Measurements from ENCODE around the gene ABCB9. TPM values are rescaled to one million over a fixed set of nuclear protein-coding genes. Genes with fewer than 3 reads are reported as not detected.

Gene ABCB9
- total and polyA plus RNA-seq, 2 of the 8 experiments (the other 6 are each of a cell fraction or from before 2014, with no cell fraction given): 3.8 to 8.0 TPM

DNA sequence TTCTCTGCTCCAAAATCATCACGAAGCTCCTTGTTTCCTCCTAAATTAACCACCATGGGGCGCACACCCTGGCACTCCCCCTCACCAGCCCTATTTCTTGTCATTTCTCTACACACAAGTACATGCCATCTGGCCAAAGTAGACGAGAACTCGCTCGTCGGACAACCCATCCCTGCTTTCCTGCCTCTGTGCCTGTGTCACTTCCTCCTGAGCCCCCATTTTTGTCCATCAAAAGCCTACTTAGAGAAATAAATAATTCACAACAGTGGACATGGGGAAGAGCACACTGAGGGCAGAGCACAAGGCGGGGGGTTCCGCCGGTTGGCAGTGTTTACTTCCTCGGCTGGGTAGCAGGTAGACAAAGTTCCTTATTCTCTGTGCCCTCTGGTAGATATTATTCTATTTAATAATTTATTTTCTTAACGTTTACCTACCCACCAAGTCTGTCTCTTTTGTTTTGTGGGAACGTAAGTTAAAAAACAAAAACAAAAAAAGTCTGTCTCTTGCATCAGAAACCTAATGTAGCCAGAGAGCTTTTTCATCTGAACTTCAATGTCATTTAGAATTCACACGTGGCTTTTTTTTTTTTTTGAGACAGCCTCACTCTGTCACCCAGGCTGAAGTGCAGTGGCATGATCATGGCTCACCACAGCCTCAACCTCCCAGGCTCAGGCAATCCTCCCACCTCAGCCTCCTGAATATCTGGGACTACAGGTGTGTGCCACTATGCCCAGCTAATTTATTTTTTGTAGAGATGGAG lies 76.3 kb downstream of the ABCB9 start:
- Histone ChIP-seq H3K4me1 (replicated peaks in 1 of 4; ENCODE audit: control insufficient read depth in 3 of 4, insufficient read depth in 4 of 4, low read length in 3 of 4) (peaks cover 6 to 26% (median 14%) of the 10 kb centered on the region in 4 experiments), H2BK12ac (ENCODE audit: low read depth, low read length) (peak overlapping the region; percentile 2; the same call in 1 of the 2 replicates), H4K20me1 (replicated peaks in 1 of 2; ENCODE audit: control insufficient read depth in 1 of 2, insufficient read depth in 2 of 2, low read length in 2 of 2) (peaks cover 4 to 27% of the 10 kb centered on the region in 2 experiments), H3K56ac (replicated peaks; ENCODE audit: insufficient read length, low read depth, low read length) (no peak overlapping the region), H3K18ac (ENCODE audit: extremely low read depth, low read length) (no peak overlapping the region; the same call in 1 of the 2 replicates), H3K4me2 (ENCODE audit: insufficient read depth in 1 of 2, low read depth in 2 of 2, low read length in 2 of 2) (no peak overlapping the region; a peak in 1 of 4 replicates), H2AFZ (ENCODE audit: low read length) (no peak overlapping the region), H2BK5ac (ENCODE audit: low read depth, low read length) (no peak overlapping the region), H2BK20ac (ENCODE audit: low read length) (no peak overlapping the region), H3K14ac (ENCODE audit: insufficient read length) (no peak overlapping the region), H3K23ac (ENCODE audit: insufficient read length) (no peak overlapping the region), H3K27me3 (replicated peaks in 1 of 4; ENCODE audit: control insufficient read depth in 3 of 4, extremely low read depth in 1 of 4, insufficient read depth in 3 of 4, low read length in 3 of 4) (peaks cover 1 to 9% (median 7%) of the 10 kb centered on the region in 4 experiments), H4K5ac (ENCODE audit: insufficient read length, low read depth, low read length) (no peak overlapping the region), H4K8ac (ENCODE audit: extremely low read depth, insufficient read depth, low read length) (no peak overlapping the region), H2BK120ac (replicated peaks; ENCODE audit: low read depth, low read length) (no peak overlapping the region), H2BK15ac (ENCODE audit: low read length) (no peak overlapping the region), H2AK5ac (ENCODE audit: low read depth, low read length) (no peak overlapping the region), H3K4me3 (ENCODE audit: extremely low read depth in 1 of 4, insufficient read depth in 2 of 4, low read depth in 3 of 4, low read length in 4 of 4) (no peak overlapping the region), H3K9ac (replicated peaks in 1 of 4; ENCODE audit: extremely low read depth in 1 of 4, low read depth in 3 of 4, low read length in 3 of 4) (no peak overlapping the region), H3K23me2 (ENCODE audit: low read depth, low read length) (no peaks in the 10 kb centered on the region; the same call in 1 of the 2 replicates), H3K9me3 (ENCODE audit: insufficient read depth in 2 of 2, low read depth in 1 of 2, low read length in 1 of 2) (no peaks in the 10 kb centered on the region), H3K79me2 (ENCODE audit: control insufficient read depth in 1 of 2, insufficient read depth in 2 of 2, low read length in 2 of 2) (peaks cover 0 to 61% of the 10 kb centered on the region in 2 experiments; a peak in 3 of 4 replicates), H4K91ac (replicated peaks; ENCODE audit: insufficient read length, low read length) (no peak overlapping the region), H3K79me1 (ENCODE audit: low read depth, low read length) (peaks cover 5% of the 10 kb centered on the region; the same call in 1 of the 2 replicates), H3K4ac (replicated peaks; ENCODE audit: insufficient read length, low read depth, low read length) (no peak overlapping the region), H3K27ac (ENCODE audit: low read depth, low read length) (no peak overlapping the region), H3K36me3 (ENCODE audit: control insufficient read depth in 2 of 4, insufficient read depth in 4 of 4, low read length in 3 of 4) (no peaks in the 10 kb centered on the region)
- DNase-seq (ENCODE audit: low read depth in 1 of 2, low spot score in 2 of 2) (no peak), FAIRE-seq (no peak)
- ChIA-PET POLR2A (ENCODE audit: partially characterized antibody) (interaction anchor here (0.7 kb wide), 1 partner anchor 19 kb away, joined by 3 read pairs; no protein-coding TSS in a partner anchor), CTCF (ENCODE audit: partially characterized antibody) (interaction anchor here (0.5 to 2.8 kb wide), 13 partner anchors 8 to 304 kb away, joined by 3 to 11 read pairs (median 3); no protein-coding TSS in a partner anchor)
- 86% methylated on average over 13 of the region's 13 CpGs; no CpG with 5 or more reads in 1 of the 2 experiments for WGBS, 2 experiments (ENCODE audit: extremely low coverage in 1 of 2, insufficient coverage in 1 of 2, insufficient read length in 1 of 2, insufficient replicate concordance in 2 of 2, low coverage in 1 of 2, low lambda C conversion rate in 2 of 2, missing lambda C conversion rate in 1 of 2)
- TF ChIP-seq CHD1 (IDR thresholded peaks at IDR 0.05; ENCODE audit: low read depth, low read length) (no peak), SIX5 (IDR thresholded peaks at IDR 0.05; ENCODE audit: low read depth, low read length) (no peak), HDAC2 (IDR thresholded peaks at IDR 0.05; ENCODE audit: borderline replicate concordance in 1 of 2, low read depth in 2 of 2, low read length in 2 of 2) (no peak)

Data from H1 (cell line).